GM19043 (cell line): ENCODE data around the gene SEPTIN12.
"Not testable (repeated sequence)": the region's sequence is repeated elsewhere in the genome, so short reads cannot be mapped to it uniquely, and the experiment has no call there.

ENCODE experiments used
- ATAC-seq: cut with Tn5 transposase; IDR thresholded peaks from one replicate; pipeline ENCODE4 v1.9.1; 2021; ENCODE audit warnings: low read depth; ENCODE audit not compliant: unreplicated experiment

The SEPTIN12 gene

DNA sequence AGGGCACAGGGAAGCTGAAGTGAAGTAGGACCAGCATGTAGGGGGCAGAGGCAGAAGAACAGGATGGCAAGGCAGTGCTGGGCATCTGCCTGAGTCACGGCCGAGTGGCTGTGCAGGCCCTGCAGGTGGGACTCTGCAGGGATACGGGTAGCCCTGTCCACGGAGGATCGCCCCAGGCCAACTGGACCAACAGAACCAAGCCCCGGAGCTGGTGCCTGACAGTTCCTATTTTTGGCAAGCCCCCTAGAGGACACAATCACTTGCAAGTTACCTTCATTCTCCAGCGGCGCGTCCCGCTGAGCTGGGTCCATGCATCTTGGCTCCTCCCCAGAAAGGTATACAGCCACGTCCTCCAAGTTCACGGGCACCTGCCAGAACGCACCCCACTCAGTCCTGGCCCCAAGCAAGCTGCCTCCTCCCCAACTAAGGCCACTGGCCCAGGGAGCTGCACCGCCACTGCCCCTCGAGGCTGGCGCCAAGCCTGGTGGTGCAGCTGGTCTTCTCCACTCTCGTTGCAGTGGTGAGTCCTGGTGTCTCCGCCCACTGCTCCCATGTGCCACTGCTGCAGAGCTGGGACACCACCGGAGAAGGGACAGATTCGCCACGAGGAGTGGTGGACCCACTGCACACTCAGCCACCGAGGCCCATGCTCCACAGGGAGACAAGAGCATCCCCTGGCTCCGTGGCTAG lies 27.8 kb downstream of the SEPTIN12 start:
- ATAC-seq, result no peak

DNA sequence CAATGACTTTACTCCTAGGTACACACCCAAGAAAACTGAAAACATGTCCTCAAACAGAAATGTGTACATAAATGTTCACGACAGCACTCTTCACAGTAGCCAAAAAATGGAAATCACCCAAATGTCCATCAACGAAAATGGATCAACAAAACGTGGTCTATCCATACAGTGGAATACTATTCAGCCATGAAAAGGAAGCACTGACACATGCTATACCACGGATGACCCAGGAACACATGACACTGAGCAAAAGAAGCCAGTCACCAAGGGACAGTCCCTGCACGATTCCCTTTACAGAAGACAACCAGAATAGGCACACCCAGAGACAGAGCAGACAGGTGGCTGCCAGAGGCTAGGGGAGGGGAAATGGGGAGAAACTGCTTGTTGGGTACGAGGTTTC lies 32.5 kb downstream of the SEPTIN12 start:
- ATAC-seq, result no peak

DNA sequence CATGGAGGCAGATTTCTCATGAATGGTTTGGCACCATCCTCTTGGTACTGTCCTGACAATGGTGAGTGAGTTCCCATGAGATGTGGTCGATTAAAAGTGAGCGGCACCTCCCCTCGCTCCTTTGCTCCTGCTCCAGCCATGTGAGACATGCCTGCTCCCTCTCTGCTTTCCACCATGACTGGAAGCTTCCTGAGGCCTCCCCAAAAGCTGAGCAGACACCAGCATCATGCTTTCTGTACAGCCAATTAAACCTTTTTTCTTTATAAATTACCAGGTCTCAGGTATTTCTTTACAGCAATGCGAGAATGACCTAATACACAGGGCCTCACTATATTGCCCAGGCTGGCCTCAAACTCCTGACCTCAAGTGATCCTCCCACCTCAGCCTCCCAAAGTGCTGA lies 33.3 kb downstream of the SEPTIN12 start:
- ATAC-seq, result no peak

DNA sequence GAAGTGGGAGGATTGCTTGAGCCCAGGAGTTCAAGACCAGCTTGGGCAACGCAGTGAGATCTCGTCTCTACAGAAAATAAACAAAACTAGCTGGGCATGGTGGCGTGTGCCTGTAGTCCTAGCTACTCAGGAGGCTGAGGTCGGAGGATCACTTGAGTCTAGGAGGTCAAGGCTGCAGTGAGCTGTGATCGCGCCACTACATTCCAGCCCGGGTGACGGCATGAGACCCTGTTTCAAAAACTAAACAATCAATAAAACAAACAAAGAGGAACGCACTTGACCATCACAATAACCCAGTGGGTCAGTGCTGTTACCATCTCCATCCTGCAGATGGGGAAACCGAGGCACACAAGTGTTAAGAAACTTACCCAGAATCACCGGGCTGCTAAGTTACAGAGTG lies 34.9 kb downstream of the SEPTIN12 start:
- no peak for ATAC-seq

DNA sequence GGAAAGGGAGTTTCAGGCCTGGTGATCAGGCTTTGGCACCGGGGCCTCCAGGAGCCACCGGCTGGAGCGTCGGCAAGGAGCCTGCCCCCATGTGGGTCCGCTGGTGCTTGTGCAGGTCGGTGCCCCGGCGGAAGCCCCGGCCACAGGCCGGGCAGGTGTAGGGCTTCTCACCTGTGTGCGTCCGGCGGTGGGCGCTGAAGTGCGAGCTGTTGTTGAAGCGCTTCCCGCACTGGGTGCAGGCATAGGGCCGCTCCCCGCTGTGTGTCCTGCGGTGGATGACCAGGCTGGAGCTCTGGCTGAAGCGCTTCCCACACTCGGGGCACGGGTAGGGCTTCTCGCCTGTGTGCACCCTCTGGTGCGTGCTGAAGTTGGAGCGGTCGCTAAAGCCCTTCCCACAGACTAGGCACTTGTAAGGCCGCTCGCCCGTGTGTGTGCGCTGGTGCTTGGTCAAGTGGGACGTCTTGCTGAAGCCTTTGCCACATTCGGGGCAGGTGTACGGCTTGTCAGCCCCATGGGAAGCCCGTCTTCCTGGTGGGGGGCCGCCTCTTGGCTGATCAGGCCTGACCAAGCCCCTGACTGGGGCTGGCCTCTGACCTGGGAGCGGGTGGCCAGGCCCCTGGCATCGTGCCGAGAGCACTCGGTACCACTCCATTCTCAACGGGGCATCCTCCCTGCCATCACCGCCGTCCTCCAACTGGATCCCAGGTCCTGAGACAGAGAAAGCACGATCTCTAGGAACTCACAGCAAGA lies 35.6 kb downstream of the SEPTIN12 start:
- ATAC-seq, result no peak

DNA sequence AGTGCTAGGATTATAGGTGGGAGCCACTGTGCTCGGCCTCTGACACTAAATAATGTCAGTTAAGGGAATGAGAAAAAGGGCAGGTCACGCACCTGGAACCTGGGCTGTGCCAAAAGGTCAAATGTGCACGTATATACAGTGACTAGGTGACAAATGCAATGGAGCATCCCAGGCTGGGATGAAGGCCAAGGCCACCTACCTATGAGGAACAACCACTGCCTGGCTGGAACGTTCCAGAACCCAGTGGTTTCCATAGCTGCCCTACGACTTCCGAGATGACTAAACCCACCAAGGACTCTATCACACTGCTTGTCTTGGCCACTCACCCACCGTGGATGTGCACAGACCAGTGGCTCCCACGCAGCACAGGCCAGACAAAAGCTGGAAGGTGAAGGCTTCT lies 37.2 kb downstream of the SEPTIN12 start:
- no peak for ATAC-seq

DNA sequence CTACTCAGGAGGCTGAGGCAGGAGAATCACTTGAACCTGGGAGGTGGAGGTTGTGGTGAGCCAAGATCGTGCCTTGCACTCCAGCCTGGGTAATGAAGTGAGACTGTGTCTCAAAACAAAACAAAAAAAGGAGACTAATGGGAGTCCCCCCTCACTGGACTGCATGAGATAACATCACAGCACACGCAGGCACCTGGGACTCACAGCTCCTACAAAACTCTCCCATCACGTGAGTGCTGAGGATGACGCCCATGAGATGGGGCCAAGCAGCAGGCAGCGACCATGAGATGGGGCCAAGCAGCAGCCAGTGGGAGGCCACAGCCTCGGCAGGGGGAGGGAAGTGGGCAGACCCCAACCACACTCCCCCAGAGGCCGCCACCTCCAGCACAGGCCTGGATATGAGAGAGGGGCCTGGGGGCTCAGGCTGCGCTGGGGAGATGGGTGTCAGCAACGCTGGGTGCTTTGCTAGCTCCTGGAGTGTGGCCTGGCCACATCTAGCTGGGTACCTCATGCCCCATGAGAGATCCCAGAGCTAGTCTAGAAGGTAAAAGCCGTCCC lies 38.4 kb downstream of the SEPTIN12 start:
- no peak for ATAC-seq

DNA sequence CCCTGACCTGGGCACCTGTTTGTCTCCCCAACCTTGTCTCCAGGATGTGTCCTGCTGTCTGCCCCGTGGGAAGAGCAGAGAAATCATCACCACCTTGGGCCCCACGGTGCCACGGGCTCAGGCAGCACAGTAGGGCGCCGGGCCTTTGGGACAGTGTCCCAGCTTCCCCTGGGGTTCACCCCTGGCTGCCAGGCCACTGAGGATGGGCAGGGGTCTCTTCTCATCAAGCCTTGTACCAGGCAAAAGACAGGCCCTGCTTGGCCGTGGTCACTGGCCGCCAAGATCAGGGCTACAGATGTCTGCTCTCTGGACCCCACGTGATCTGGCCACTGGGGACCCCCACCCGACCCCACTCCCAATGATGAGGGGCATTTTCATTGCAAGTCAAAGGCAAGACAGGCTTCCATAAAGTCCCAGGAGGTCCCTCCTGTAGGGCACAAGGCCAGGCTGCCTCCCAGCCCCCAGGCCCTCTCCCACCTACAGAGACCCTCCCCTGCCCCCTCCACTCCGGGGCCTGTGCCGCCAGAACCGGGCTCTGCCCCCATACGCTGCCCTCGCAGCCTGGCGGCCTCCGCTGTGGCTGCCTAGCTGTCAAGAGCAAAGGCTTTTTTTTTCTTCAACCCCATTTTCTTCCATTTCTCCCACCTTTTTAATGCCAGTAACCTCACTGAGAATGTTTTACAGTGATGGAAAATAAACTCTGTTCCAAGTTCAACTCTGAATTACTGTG lies 39.3 kb downstream of the SEPTIN12 start:
- no peak for ATAC-seq

DNA sequence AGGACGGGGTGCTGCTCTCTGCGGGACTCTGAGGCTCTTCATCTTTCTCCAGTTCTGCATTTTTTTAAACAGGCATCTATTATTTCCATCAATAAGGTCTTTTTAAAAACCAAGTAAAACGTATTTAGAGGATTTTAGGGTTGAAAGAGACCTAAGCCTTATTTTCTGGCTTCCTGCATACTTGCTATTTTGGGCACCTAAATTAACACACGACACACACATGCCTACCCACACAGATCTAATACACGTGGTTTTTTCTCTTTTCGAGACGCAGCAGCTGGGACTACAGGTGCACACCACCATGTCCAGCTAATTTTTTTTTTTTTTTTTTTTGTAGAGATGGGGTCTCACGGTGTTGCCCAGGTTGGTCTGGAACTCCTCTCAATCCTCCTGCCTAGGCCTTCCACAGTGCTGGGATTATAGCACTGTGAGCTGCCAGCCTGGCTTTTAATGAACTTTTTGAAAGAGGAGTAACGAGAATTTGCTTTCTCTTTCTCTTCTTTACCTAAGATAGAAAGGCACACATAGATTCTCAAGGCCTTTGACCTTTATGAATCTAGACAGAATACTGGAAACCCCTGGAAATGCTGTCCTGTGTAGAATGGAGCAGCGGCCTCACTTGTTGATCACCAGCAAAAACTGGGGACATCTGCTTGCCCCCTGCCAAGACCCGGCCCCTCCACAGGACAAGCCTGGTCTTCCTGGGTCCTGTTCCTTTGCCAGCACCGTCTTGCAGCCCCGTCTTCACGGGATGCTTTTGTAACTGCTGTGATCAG lies 40.1 kb downstream of the SEPTIN12 start:
- no peak for ATAC-seq

DNA sequence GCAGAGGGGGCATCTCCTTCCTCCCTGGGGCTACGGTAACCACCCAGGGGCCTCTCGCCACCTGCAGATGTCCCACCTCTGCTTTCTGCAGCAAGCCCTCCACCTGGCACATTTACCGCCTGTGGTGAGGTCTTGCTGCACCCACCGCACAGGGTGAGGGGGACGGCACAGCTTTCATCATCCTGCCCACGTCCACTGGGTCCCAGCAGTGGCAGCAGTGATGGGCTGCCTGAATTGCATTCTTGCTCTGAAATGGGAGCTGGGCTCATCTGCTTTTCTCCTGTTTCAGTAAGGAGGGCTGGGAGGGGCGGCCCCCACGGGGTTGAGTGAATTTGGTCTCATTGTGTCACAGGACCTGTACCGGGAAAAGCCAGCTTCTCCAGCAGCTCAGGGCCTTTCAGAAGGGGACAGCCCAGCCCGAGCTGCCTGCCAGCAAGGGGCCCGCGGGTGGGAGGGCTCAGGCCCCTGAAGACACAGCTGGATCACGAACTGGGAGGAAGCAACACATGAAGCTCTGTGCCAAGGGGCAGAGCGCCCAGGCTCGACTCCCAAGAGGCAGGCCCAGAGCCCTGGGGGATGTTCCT lies 41.1 kb downstream of the SEPTIN12 start:
- ATAC-seq, result no peak

DNA sequence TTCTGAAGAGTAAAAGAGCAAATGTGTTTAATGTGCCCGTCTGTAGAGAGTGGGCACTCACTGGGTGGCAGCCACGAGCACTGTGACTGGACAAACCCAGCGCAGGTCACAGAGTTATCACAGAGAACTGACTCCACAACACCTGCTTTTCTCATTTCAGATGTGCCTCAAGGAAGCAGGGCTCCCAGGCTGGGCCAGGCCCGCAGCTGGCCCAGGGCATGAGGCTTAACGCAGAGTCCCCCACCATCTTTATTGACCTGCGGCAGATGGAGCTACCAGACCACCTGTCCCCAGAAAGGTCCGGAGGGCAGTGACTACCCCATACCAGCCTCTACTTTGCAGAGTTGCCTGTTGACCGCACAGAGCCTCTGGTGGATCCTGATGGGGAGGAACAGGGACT lies 41.9 kb downstream of the SEPTIN12 start:
- no peak for ATAC-seq

DNA sequence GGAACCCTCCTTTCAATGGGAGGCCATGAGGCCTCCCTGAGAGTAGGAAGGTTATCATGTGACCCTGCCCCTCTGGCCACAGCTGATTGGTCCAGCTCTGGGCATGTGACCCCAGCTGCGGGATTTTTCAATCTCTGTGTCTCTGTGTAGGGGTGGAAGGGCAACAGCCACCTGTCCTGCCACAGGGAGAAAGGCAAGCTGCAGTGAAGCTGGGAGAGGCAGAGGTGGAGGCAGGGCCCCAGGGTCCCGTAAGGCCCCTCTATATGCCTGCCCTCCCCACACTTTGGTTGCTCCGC lies 42.9 kb downstream of the SEPTIN12 start:
- no peak for ATAC-seq

DNA sequence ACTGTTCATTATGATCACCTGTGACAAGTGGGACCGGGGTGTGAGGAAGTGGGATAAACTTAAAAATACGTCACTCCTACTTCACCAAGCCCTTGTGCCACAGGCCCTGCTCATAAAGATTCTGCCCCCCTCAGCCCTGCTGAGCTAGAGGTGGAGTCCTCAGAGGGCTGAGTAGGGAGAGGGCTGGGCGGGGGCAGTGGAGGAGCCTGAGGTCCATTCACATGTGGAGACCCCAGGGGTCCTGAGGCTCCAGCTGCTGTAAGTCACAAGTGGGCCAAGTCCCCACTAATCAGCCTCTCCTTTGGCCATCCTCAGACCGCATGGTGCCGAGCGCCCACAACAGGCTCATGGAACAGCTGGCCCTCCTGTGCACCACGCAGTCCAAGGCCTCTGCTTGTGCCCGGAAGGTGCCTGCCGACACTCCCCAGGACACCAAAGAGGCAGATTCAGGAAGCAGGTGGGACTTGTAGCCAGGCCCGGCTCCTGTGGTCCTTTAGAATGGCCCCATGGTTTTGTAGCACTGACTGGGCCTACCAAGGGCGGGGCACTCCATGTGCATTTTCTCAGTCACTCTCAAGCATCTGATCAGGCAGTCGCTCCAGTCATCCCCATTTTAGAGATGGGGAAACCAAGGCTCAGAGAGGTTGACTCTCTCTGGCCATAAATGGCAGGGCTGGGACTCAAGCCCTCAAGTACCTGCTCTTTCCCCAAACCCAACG lies 43.4 kb downstream of the SEPTIN12 start:
- no peak for ATAC-seq

DNA sequence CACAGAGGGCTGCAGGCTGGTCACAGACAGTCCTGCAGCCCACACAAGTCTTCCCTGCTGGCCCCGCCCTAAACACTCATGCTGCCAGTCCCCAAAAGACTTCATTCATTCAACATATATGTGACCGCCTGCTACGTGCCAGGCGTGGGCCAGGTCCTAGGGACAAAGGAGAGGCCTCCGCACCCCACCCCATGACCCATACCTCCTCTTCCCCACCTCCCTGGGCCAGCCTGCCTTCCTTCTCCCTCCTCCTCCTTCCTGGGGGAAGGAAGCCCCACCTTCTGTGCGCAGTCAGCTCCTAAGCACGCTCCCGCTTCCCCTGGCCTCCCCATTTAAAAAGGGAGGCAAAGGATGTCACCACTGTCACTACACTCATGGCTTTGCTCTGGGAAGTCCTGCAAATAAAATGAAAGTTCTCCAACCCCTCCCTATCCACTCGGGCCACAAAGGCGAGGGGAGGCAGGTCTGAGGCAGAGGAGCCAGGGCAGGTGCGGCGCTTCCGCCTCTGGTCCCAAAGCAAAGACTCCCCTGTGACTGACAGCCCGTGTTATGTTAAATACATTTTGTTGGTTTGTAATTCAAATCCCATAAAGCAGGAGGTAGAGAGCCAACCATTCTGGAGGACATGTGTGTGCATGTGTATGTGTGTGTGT lies 44.8 kb downstream of the SEPTIN12 start:
- ATAC-seq, result no peak

DNA sequence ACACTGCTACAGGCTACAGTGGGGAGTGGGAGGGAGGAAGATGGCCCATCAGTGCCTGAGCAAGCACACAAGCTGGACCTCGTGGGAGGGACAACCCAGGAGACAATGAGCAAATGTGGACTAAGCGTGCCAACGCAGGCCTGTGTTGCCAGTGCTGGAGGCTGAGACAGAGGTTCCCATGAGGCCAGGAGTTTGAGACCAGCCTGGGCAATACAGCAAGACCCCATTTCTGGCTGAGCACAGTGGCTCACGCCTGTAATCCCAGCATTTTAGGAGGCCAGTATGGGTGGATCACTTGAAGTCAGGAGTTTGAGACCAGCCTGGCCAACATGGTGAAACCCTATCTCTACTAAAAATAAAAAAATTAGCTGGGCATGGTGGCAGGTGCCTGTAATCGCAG lies 49.8 kb downstream of the SEPTIN12 start:
- ATAC-seq, result not testable (repeated sequence)

DNA sequence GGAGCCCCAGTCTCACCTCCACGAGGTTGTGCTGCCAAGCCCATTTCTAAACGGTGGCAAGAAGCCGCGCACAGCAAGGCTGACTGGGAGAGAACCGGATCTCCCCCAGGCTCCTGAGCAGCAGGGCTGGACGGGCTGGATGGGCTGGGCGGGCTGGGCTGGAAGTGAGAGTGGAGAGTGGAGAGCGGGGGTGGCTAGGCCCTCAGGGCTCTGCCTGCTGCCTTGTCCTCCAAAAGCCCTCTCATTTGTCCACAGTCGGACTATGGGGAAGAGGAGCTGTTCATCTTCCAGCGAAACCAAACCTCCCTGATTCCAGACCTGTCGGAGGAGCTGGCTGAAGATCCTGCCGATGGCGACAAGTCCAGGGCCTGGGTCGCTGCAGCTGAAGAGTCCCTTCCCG lies 50.6 kb downstream of the SEPTIN12 start:
- no peak for ATAC-seq

DNA sequence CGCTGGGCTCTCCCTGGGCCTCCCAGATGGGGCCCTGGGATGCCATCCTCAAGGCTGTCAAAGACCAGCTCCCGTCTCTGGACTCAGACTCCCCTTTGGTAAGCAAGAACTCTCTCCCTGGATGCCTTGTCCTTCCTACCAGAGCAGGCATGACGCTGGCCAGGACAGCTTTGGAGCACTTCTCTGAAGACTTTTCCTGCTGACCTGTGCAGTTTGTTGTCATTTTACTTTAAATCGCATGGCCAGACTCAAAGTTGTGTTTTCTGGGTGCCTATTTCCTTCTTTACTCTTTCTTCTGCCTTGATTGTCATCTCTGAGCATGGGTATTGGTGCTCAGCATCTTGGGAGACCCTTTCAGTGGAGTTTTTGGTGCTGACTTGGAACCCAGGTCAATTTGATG lies 51.6 kb downstream of the SEPTIN12 start:
- ATAC-seq, result no peak

DNA sequence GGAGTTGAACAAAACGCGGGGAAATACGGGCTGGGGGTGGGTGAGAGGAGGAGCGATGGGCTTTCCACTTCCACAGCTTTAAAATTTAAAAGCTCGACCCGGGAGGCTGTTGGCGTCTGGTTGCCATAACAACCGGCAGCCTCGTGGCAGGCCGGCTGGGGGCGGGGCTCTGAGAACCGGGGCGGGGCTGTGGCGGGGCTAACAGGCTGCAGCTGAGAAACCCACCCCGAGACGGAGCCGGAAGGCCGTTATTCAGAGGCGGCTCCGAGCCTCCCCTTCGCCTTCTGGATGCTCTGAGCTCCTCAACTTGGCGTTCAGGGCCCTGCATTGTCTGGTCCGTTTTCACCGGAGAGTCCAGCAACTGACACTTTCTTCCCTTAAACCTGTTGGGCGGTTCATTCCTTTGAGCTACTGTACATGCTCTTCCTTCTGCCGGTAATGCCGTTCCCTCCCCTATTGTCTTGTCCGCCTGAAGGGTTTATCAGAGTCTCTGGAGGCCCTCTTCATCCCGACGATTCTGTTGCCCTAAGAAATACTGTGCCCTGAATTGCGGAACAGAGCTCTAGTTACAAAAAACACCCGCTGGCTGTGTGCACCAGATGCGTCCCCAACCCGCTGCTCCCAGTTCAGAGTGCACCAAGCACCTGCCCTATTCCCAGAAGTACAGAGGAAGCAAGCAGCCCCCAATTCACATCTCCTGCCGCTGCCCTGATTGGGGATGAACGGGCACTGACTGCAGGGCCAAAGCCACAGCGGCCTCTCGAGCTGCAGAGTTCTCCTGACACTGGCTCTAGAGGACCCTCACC lies 53.2 kb downstream of the SEPTIN12 start:
- peak; percentile 51 for ATAC-seq
